Spleen (tissue), 7 donors: ENCODE results near the gene SLC28A1.

ENCODE experiments used
- POLR2A ChIP-seq, 3 donors: fragments of 450-650 bp; IDR thresholded peaks; one replicate each; pipeline ENCODE4 v1.5.1; 2017; ENCODE audit warnings: antibody characterized with exemption in 3 of 3, mild to moderate bottlenecking in 1 of 3
- POLR2AphosphoS5 ChIP-seq, 3 donors: sonication (generic); formaldehyde crosslinking; IDR thresholded peaks; one replicate each; pipeline ENCODE4 v1.5.1; 2017; ENCODE audit warnings: antibody characterized with exemption in 3 of 3
- TF ChIP-seq, protein P1 (sequence below), 11 experiments: fragments of 200-600 bp in 7 of 11; fragments of 450-650 bp in 4 of 11; sonication (generic) in 4 of 11; IDR thresholded peaks in 8 of 11; conservative IDR thresholded peaks in 3 of 11; 1 replicate in 7 of 11; 2 replicates in 4 of 11; pipeline versions ENCODE4 v1.4.0 to v1.8.0; 2016 to 2021; ENCODE audit warnings: antibody characterized with exemption in 11 of 11, inconsistent platforms in 4 of 11, mild to moderate bottlenecking in 1 of 11
- donor health status: DM: no; HTN: no; CAD: no; lungs with moderate emphysema.
- donor health status: DM: no; HTN: no; CAD: no.
- donor health status: DM: no; HTN: no; CAD: no.

- no peak for TF ChIP-seq POLR2A (IDR thresholded peaks at IDR 0.05)
- TF ChIP-seq, protein P1, sequence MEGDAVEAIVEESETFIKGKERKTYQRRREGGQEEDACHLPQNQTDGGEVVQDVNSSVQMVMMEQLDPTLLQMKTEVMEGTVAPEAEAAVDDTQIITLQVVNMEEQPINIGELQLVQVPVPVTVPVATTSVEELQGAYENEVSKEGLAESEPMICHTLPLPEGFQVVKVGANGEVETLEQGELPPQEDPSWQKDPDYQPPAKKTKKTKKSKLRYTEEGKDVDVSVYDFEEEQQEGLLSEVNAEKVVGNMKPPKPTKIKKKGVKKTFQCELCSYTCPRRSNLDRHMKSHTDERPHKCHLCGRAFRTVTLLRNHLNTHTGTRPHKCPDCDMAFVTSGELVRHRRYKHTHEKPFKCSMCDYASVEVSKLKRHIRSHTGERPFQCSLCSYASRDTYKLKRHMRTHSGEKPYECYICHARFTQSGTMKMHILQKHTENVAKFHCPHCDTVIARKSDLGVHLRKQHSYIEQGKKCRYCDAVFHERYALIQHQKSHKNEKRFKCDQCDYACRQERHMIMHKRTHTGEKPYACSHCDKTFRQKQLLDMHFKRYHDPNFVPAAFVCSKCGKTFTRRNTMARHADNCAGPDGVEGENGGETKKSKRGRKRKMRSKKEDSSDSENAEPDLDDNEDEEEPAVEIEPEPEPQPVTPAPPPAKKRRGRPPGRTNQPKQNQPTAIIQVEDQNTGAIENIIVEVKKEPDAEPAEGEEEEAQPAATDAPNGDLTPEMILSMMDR (IDR thresholded peaks at IDR 0.05 in 8 of 11, conservative IDR thresholded peaks at IDR 0.05 in 3 of 11) = no peak
- TF ChIP-seq POLR2AphosphoS5 (IDR thresholded peaks at IDR 0.05) = no peak
Measured at GRCh38 chr15:84949043-84949442, 64.6 kb downstream of the SLC28A1 start.
